Natural killer cell (primary cell): ENCODE results near the gene MARCHF11. TPM values are rescaled to one million over a fixed set of nuclear protein-coding genes. Genes with fewer than 3 reads are reported as not detected.

Source experiments
- ATAC-seq, 3 donors: fragments of 150-1000 bp in 2 of 3; fragments of 200-7000 bp in 1 of 3; cut with Tn5 transposase; 1 replicate in 1 of 3; 2 replicates in 2 of 3; pipeline ENCODE4 v1.10.0; 2021; ENCODE audit warnings: mild to moderate bottlenecking in 2 of 3, moderate library complexity in 2 of 3
- DNase-seq, 2 donors: peaks; one replicate each; pipeline versions ENCODE4 v3.0.0 to v3.0.0-alpha.2; 2013 to 2021; ENCODE audit warnings: mixed read lengths in 1 of 2
- H3K27ac ChIP-seq: one replicate; pipeline ENCODE4 v1.5.1; 2013; ENCODE audit warnings: mild to moderate bottlenecking, low read length
- H3K27me3 ChIP-seq: one replicate; pipeline ENCODE4 v1.6.1; 2013; ENCODE audit warnings: low read length; ENCODE audit not compliant: control insufficient read depth, insufficient read depth
- H3K36me3 ChIP-seq: one replicate; pipeline ENCODE4 v1.6.1; 2013; ENCODE audit warnings: low read length; ENCODE audit not compliant: control insufficient read depth, insufficient read depth
- H3K4me1 ChIP-seq: one replicate; pipeline ENCODE4 v1.6.1; 2013; ENCODE audit warnings: low read length; ENCODE audit not compliant: control insufficient read depth, insufficient read depth
- H3K4me3 ChIP-seq: one replicate; pipeline ENCODE4 v1.5.1; 2013; ENCODE audit warnings: low read length
- H3K9me3 ChIP-seq: one replicate; pipeline ENCODE4 v1.6.1; 2013; ENCODE audit warnings: low read length; ENCODE audit not compliant: control insufficient read depth, insufficient read depth
- H3K27ac Mint-ChIP-seq, 2 donors: one replicate each; pipeline ENCODE4 v1.8.0; 2022; ENCODE audit warnings: mild to moderate bottlenecking in 2 of 2, mixed read lengths in 2 of 2, moderate library complexity in 1 of 2
- H3K27me3 Mint-ChIP-seq, 2 donors: one replicate each; pipeline ENCODE4 v1.8.0; 2022; ENCODE audit warnings: low read depth in 2 of 2, mixed read lengths in 2 of 2
- H3K36me3 Mint-ChIP-seq: one replicate; pipeline ENCODE4 v1.8.0; 2022; ENCODE audit warnings: mixed read lengths
- H3K4me1 Mint-ChIP-seq, 2 donors: one replicate each; pipeline ENCODE4 v1.8.0; 2022; ENCODE audit warnings: mixed read lengths in 2 of 2
- H3K4me3 Mint-ChIP-seq: one replicate; pipeline ENCODE4 v1.8.0; 2022; ENCODE audit warnings: mild to moderate bottlenecking, moderate library complexity, mixed read lengths
- H3K9me3 Mint-ChIP-seq, 2 donors: one replicate each; pipeline ENCODE4 v1.8.0; 2022; ENCODE audit warnings: mixed read lengths in 2 of 2
- CTCF ChIP-seq: fragments of 200-600 bp; IDR thresholded peaks from one replicate; pipeline ENCODE4 v1.8.0; 2022; ENCODE audit warnings: antibody characterized with exemption
- WGBS: methylation state at CpG from one replicate; pipeline ENCODE4 v1.1.7; 2013; ENCODE audit warnings: missing lambda C conversion rate; ENCODE audit not compliant: insufficient coverage; 5-methylcytosine and 5-hydroxymethylcytosine counted together
- intact Hi-C: fragments of 100-400 bp; cut with micrococcal nuclease; formaldehyde crosslinking; loops from one replicate; pipeline ENCODE4 v1.14.2; 2022
- total RNA-seq, 4 donors: library from RNA; stranded (reverse); fragments of 120-200 nt in 1 of 4; gene quantifications; one replicate each; pipeline versions ENCODE4 v1.2.3 to v1.2.4, GENCODE V29; 2013 to 2022

The MARCHF11 gene
- total RNA-seq, 3 donors from 2014 or later (not counting 1 experiment from before 2014, with no cell fraction given): not detected

- Mint-ChIP-seq H3K36me3 (no peaks in the 10 kb centered on the region), H3K27ac (no peak overlapping the region), H3K4me1 (no peaks in the 10 kb centered on the region), H3K9me3 (peaks cover 6 to 10% of the 10 kb centered on the region in 2 donors), H3K4me3 (no peak overlapping the region), H3K27me3 (no peaks in the 10 kb centered on the region)
- no peak overlapping the region for H3K4me3 ChIP-seq
- H3K4me1 ChIP-seq: no peaks in the 10 kb centered on the region
- H3K9me3 ChIP-seq: no peaks in the 10 kb centered on the region
- TF ChIP-seq CTCF: no peak
- H3K27ac ChIP-seq: no peak overlapping the region
- intact Hi-C loops: no loop called here
- 62% methylated on average over 1 of the region's 4 CpGs for WGBS
- ATAC-seq (no peak), DNase-seq (no peak)
- no peaks in the 10 kb centered on the region for H3K36me3 ChIP-seq
- H3K27me3 ChIP-seq: no peaks in the 10 kb centered on the region
Observed at GRCh38 chr5:16144416-16144815, 35.2 kb downstream of the MARCHF11 start.

- H3K27me3 ChIP-seq: no peaks in the 10 kb centered on the region
- no peak for ATAC-seq
- no peak overlapping the region for H3K4me3 Mint-ChIP-seq
- intact Hi-C loops: no loop called here
- no peaks in the 10 kb centered on the region for H3K36me3 Mint-ChIP-seq
- peaks cover 2% of the 10 kb centered on the region for H3K9me3 ChIP-seq
- no peak overlapping the region for H3K27ac ChIP-seq
- TF ChIP-seq CTCF: no peak
- H3K4me1 Mint-ChIP-seq: no peaks in the 10 kb centered on the region
- no peak overlapping the region for H3K4me3 ChIP-seq
- no peaks in the 10 kb centered on the region for H3K36me3 ChIP-seq
- H3K9me3 Mint-ChIP-seq: peaks cover 6 to 10% of the 10 kb centered on the region in 2 donors
- no peak for DNase-seq
- 89% methylated on average over 5 of the region's 5 CpGs for WGBS
- no peaks in the 10 kb centered on the region for H3K27me3 Mint-ChIP-seq
- no peak overlapping the region for H3K27ac Mint-ChIP-seq
- no peaks in the 10 kb centered on the region for H3K4me1 ChIP-seq
Observed at GRCh38 chr5:16143361-16144049, 36.1 kb downstream of the MARCHF11 start.

GRCh38 chr5:16140944-16141343 lies 38.6 kb downstream of the MARCHF11 start:
- H3K4me1 Mint-ChIP-seq: no peaks in the 10 kb centered on the region

More at GRCh38 chr5:16140944-16141343, 38.6 kb downstream of the MARCHF11 start:
- Histone ChIP-seq H3K4me1 (no peaks in the 10 kb centered on the region), H3K36me3 (no peaks in the 10 kb centered on the region), H3K4me3 (no peak overlapping the region), H3K9me3 (peaks cover 9% of the 10 kb centered on the region), H3K27ac (no peak overlapping the region), H3K27me3 (no peaks in the 10 kb centered on the region)
- TF ChIP-seq CTCF: no peak
- Mint-ChIP-seq H3K4me3 (no peak overlapping the region), H3K27me3 (no peaks in the 10 kb centered on the region), H3K9me3 (peaks cover 11 to 19% of the 10 kb centered on the region in 2 donors), H3K36me3 (no peaks in the 10 kb centered on the region), H3K27ac (no peak overlapping the region)
- 88% methylated on average over 2 of the region's 4 CpGs for WGBS
- intact Hi-C loops: no loop called here
- DNase-seq (no peak), ATAC-seq (no peak)
